Right ventricle myocardium inferior (tissue), 1 donor: ENCODE results near the gene KLHL40. TPM values are rescaled to one million over a fixed set of nuclear protein-coding genes. Genes with fewer than 3 reads are reported as not detected.
A peak's percentile ranks its signal among the peaks of the same experiment; 100 is the strongest.

Source experiments
- ATAC-seq: fragments of 200-7000 bp; cut with Tn5 transposase; one replicate; pipeline ENCODE4 v1.9.1; 2020; ENCODE audit warnings: mild to moderate bottlenecking, moderate library complexity
- DNase-seq: peaks from one replicate; pipeline ENCODE4 v3.0.0; 2021; ENCODE audit errors: missing footprints
- intact Hi-C: fragments of 100-400 bp; cut with DNase I; formaldehyde crosslinking; loops from one replicate; pipeline ENCODE4 v1.11.0; 2022
- total RNA-seq: library from RNA; stranded (reverse); fragmentation: NEBNext Ultra II Directional; extraction: Animal tissue kit (Norgen Biotek cat#: 25700); gene quantifications from one replicate; pipeline ENCODE4 v1.2.1, GENCODE V29; 2021
- donor health status: DM: no; HTN: yes; CAD: no; lungs with severe emphysema.

Gene KLHL40
- total RNA-seq, 1 donor from 2014 or later: not detected

DNA sequence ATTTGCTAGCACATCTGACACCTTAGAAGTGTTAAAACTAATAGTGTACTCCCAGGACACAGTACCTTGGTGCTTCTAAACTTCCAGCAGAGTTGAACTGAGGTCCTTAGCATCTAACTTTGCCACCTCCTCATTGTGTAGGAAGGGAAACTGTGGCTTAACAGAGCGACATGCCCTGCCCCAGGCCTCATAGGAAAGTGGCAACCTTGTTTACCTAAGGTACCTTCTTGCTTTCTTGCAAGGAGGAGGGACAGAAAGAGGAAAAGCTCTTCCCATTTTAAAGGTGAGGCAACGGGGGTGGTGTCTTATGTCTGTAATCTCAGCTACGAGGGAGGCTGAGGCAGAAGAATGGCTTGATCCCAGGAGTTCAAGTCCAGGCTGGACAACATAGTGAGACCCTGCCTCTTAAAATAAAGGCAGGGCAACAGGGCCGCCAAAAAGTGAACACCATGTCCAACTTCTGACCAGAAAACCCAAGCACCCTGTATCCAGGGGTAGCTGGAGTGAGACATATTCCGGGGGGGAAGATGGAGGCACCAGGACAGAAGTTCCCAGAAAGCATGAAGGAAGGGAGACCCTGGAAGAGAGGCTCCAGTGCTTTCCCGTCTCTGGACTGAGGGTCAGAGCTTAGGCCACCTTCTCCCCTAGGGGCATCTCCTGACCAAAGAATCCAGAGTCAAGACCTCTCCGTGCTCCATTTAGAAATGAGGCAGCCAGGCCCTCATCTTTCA, 540 bp upstream of the KLHL40 start:
- ATAC-seq (no peak), DNase-seq (no peak)
- intact Hi-C loops: loop anchor here (1.0 kb wide), 2 partner anchors 17 to 56 kb away; no protein-coding TSS in a partner anchor

DNA sequence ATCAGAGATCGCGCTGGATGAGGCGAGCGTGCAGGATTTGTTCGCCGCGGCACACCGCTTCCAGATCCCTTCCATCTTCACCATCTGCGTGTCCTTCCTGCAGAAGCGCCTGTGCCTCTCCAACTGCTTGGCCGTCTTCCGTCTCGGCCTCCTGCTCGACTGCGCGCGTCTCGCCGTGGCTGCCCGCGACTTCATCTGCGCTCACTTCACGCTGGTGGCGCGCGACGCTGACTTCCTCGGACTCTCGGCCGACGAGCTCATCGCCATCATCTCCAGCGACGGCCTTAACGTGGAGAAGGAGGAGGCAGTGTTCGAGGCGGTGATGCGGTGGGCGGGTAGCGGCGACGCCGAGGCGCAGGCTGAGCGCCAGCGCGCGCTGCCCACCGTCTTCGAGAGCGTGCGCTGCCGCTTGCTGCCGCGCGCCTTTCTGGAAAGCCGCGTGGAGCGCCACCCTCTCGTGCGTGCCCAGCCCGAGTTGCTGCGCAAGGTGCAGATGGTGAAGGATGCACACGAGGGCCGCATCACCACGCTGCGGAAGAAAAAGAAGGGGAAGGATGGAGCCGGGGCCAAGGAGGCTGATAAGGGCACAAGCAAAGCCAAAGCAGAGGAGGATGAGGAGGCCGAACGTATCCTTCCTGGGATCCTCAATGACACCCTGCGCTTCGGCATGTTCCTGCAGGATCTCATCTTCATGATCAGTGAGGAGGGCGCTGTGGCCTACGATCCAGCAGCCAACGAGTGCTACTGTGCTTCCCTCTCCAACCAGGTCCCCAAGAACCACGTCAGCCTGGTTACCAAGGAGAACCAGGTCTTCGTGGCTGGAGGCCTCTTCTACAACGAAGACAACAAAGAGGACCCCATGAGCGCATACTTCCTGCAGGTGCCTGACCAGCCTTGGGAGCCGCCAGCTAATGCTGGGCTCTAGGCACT, 819 bp downstream of the KLHL40 start:
- peak; percentile 52 for DNase-seq
- ATAC-seq: no peak
- intact Hi-C loops: no loop called here

DNA sequence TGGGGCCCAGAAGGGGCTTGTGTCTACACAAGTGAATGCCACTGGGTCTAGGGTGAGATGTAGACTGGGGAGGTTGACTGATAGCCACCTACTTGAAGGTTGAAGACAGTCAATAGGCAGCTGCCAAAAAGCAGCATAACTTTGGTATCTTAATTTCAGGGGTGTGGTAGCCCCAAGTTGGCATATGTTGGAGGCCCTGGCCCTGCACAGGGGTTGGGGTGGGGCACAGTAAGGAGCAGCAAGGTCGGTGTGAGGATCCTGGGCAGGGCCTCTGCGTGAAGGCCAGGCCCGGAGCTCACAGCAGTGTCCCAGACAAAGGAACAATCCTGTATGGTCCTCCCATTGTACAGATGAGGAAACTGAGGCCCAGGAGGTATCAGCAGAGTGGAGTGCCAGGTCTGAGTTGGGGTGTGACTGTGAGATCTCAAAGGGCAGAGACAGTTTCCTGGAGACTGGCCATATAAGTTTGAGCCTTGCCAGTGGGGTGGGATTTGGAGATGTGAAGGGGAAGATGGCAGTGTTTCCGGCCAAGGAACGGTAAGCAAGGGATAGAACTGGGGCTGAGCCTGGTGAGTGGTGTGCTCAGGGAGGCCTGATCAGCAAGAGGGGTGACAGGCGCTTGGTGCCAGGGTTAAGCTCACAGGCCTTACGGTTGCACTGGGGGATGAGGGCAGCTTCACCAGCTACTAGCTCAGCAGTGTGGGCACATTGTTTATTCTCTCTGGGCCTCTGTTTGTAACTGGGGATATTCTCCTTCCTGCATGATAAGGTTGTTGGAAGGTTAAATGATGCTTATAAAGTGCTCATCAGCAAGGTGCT, 1.7 kb downstream of the KLHL40 start:
- no peak for DNase-seq
- ATAC-seq: no peak
- intact Hi-C loops: no loop called here

DNA sequence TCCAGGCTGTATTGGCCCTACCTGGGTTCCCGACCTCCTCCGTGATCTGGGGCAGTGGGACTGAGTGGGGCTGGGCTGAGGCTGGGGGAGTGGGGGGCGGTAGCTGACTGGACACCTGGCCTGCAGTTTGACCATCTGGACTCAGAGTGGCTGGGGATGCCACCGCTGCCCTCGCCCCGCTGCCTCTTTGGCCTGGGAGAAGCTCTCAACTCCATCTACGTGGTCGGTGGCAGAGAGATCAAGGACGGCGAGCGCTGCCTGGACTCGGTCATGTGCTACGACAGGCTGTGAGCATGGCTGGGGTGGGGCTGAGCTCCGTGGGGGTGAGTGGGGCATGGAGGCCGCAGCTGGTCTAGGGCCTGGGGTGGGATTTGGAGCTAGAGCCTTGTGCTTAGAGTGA, 2.7 kb downstream of the KLHL40 start:
- DNase-seq (no peak), ATAC-seq (no peak)
- intact Hi-C loops: no loop called here

DNA sequence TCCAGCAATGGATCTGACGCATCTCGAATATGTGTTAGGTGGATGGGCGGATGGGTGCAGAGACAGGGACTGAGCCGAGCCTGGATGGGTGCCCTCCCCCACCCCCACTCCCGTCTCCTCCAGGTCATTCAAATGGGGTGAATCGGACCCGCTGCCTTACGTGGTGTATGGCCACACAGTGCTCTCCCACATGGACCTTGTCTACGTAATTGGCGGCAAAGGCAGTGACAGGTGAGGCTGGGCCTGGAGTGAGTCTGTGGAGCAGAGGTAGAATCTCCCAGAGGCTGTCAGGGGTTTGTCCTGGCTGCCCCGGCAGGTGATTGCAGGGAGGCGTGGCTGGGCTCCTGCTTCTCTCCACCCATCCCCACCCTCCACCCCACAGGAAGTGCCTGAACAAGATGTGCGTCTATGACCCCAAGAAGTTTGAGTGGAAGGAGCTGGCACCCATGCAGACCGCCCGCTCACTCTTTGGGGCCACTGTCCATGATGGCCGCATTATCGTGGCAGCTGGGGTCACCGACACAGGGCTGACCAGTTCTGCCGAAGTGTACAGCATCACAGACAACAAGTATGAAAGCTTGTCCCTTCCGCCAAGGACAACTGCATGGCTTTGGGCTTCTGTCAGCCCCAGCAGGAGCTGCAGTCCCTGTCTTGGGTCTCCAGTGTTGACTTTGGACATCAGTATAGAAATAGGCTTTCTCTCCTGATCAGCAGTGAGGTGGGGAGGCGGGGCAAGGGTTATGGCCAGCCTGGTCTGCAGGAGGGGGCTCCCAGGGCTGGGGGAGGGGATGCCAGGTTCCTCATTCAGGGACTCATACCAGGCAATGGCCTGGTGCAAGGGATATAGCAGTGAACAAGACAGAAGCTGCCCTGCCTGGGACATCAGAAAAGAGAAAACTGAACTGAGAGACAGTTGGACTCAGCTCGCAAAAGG, 3.4 kb downstream of the KLHL40 start:
- DNase-seq (no peak), ATAC-seq (no peak)
- intact Hi-C loops: no loop called here

DNA sequence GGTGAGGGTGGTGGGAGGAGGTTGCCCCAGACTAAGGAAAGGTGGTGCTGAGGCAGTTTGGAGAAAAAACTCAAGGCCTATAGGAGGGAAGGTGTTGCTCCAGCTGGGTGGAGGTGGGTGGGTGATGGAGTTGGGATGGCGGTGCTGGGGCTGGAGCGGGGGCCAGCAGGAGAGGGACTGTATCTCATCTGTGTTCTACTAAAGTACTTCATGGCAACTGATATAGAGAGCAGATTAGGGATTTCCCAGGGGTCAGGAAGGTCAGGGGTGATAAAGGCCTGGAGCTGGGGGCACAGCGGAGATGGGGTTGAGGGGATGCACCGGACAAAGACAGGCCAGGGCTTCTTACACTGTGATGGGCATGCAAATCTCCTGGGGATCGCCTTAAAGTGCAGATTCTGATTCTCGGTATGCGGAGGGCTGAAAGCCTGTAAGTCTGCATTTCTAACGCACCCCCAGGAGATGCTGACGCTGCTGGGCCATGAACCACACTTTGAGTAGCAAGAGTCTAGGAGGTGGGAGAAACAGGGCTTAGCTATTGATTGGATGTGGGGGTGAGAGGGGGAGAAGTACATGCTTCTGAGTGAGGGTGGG, 4.2 kb downstream of the KLHL40 start:
- intact Hi-C loops: no loop called here
- no peak for ATAC-seq
- no peak for DNase-seq

DNA sequence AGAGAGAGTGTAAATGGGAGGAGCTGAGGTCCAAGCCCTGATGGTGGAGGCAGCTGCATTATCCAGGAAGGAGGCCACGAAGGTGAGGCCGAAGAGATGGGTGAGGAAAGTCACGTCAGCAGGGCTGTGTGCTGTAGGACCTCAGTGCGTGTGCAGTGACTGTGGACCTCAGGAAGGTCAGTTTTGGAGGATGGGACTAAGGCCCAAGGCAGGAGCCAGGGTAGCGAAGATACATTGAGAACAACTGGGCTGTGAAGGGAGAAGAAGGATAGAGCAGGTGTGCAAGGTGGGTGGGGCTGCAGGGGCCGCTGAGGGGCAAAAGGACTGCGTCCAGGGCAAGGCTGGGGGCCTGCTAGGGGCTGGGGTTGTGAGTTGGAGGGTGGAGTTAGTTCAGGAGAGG, 4.9 kb downstream of the KLHL40 start:
- ATAC-seq (no peak), DNase-seq (no peak)
- intact Hi-C loops: no loop called here

DNA sequence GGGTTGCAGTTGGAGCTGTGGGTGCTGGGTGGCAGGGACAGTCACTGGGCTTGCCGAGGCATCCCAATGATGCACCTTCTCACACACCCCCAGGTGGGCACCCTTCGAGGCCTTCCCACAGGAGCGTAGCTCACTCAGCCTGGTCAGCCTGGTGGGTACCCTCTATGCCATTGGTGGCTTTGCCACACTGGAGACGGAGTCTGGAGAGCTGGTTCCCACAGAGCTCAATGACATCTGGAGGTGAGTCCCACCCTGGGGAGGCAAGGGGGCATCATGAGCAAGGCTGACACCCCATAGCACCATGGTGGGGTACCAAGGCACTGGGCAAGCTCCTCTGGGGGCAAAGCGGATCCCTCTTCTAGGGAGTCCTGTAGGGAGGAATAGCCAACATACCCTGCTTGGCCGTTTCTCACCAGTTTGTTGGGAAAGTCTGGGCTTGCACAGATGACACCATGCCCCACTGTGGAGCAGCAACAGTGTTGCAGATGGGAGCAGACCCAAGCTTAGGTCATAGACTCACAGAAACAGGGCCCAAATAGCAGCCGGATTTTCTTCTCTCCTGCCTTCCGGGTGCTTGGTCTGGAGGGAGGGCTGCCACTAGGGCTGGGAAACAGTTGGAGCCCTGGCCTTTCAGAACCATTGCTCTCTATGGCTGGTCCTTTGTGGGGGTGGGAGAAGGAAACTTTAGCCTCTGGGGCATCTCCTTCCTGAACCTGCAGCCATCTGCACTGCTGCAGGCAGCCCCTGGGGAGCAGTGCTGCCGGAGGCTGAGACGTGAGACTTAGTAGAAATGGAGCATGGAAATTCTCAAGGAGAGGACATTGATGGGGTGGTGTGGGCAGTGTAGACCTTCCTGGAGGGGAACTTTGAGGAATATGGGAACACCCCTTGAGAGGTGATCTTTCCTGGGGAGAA, 5.7 kb downstream of the KLHL40 start:
- intact Hi-C loops: no loop called here
- no peak for ATAC-seq

DNA sequence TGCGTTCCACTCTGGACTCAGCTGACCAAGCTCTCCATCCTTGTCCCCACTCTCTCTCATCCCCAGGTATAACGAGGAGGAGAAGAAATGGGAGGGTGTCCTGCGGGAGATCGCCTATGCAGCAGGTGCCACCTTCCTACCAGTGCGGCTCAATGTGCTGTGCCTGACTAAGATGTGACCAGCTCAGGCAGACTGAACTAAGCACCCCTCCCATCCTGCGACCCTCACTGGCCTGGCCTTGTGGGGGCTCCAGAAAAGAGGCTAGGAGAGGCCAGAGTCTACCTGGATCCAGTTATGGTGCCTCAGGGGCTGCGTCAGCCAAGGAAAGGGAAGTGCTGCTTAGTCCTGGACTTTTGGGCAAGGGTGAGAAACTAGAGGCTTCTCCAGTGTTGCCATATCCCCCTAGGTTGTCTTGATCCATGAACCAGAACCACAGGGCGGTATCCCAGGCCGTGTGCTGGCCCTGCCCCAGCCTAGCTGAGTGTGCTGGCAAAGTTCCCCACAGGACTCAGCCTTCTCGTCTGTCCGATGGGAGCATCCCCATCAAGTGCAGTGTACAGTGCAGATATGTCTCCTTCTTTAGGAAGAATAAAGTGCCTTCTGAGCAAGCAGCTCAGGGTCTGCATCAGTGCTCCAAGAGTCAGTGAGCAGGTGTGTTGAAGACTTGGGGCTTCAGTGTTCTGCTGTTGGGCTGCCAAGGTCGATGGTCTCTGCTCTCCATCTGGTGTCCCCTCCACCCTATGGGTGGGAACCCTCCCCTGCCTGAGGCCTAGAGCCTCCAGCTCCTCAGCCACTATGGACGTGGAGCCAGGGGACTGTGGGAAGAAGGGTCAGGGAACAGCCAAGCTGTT, 6.7 kb downstream of the KLHL40 start:
- intact Hi-C loops: no loop called here
- DNase-seq (no peak), ATAC-seq (peak; percentile 6)

More for the DNA sequence above, 5.7 kb downstream of the KLHL40 start:
- DNase-seq: no peak

DNA sequence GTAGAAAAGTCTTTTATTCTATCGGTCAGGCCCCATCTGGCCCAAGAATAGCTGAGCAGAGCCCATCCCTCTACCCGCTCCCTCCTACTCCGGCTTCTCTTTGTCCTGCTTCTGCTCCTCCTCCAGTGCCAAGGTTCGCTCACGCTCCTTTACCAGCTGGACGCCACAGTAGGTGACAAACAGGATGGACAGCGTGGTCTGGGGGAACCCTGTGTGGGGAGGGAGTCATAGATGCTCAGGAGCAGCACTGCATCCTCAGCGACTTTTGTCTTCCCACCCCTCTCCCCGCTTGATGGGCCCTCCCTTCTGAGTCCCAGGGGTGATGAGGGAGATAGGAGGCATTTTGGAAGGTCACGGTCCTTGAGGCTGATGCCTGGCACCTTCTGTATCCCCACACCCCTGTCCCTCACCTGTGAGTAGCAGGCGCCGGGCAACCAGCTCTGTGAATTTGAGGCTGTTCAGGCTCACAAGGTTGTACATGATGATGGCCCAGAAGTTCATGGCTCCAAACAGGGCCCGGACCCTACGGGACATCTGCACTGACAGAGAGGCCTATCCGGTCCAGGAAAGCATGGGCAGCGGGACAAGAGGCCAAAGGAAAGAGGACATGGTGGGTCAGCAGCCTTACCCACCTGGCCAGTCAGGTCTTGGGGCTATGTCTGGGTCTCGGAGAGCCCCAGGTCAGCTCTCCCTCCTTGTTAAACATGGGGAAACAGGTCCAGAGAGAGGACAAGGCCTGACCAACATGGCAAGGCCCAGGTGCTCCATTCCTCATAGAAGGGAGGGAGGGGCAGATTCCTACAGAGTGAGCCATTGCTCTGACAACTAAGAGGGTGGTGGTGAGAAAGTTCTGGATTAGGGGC, 7.6 kb downstream of the KLHL40 start:
- DNase-seq (no peak), ATAC-seq (peak; percentile 6)
- intact Hi-C loops: no loop called here

DNA sequence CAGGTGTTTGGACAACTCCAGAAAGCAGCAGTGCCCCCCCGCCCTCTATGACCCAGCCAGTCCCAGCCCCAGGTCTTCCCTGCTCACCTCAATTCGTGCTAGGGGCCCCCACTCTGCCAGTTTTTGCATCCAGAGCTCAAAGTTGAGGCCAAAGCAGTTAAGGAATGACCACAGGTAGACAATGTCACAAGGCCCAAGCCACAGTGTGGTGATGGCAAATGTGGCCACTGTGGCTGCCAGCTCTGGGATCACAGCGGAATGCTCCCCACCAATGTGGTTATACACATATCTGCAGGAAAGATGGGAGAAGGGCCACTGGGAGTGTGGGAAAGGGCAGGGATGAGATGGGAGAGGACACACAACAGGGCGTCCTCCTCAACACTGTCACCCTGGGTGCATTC, 8.2 kb downstream of the KLHL40 start:
- DNase-seq: no peak
- no peak for ATAC-seq
- intact Hi-C loops: no loop called here

DNA sequence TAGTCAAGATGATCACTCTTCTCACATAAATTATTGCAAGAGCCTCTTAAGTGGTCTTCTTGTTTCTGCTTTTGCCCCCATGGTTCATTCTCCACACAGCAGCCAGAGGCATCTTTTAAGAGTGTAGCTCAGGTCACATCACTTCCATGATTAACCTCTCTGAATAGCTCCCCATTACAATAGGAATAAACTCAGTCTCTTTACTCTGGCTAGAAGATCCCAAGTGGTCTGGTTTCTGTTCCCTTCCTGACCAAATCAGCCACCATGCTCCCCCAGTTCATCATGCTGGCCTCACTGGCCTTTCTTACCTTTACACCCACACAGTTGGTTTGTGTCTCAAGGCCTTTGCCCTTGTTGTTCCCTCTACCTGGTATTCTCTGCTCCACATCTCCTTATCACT, 9.0 kb downstream of the KLHL40 start:
- no peak for ATAC-seq
- DNase-seq: no peak
- intact Hi-C loops: no loop called here

DNA sequence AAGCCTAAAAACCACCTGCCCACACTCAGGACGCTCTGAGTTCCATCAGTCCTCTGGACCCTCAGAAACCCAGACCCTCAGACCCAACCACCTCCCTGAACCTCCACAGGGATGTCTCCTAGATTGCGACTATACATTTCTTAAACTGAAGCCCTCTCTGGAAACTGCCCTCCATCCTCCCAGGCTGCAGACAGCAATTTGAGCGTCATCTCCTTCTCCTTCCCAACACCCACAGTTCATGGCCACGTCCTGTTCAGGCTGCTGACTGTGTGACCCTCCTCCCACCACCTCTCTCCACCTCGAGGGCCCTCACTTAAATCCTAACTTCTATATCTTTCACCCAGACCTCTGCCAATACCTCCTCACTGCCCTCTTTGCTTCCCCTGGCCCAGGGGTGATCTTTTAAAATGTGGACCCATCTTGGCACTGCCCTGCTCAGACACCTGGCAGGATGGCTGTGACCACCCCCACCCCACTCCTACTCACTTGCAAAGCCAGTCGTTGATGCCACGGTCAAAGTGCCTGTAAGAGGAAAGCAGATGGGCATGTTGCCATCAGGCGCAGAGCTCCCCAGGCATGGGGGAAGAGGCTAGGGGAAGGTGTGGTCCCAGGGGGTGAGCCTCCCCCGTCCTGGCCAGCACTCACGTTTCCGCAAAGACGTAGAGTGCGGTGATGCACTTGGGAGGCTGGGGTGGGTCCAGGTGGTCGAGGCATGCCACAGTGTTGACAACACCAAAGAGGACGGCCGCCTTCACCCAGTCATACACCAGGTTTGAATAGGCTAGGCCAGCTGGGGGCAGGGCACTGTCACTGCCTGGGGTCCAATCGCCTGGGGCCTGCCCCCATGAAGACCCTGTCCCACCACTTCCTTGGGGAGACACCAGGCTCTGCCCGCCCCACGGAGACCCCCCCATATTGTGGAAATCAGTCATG, 11.3 kb downstream of the KLHL40 start:
- intact Hi-C loops: no loop called here
- DNase-seq: no peak
- ATAC-seq: no peak
